ENCODE data around the gene ZSCAN5A.
"Not testable (repeated sequence)": the region's sequence is repeated elsewhere in the genome, so short reads cannot be mapped to it uniquely, and the experiment has no call there.

GRCh38 chr19:56175861-56176307, 138.8 kb downstream of the ZSCAN5A start, which contains the start of gene GALP:
- TF ChIP-seq CTCF, POLR2A, POLR2AphosphoS5 (IDR thresholded peaks at IDR 0.05): not testable (repeated sequence)
